Sigmoid colon (tissue), 7 donors: ENCODE data around the gene ABAT. TPM values are rescaled to one million over a fixed set of nuclear protein-coding genes. Genes with fewer than 3 reads are reported as not detected.

ENCODE experiments used
- DNase-seq: peaks from one replicate; pipeline ENCODE4 v3.0.0-alpha.2; 2019
- H3K27ac ChIP-seq, 4 donors: fragments of 200-600 bp; sonication (generic); one replicate each; pipeline ENCODE4 v1.5.1; 2016 to 2019; ENCODE audit warnings: mild to moderate bottlenecking in 1 of 4
- H3K27me3 ChIP-seq, 3 donors: fragments of 200-600 bp; sonication (generic); one replicate each; pipeline ENCODE4 v1.5.1; 2019; ENCODE audit warnings: mild to moderate bottlenecking in 1 of 3
- H3K36me3 ChIP-seq, 4 donors: fragments of 200-600 bp; sonication (generic); one replicate each; pipeline ENCODE4 v1.5.1; 2016 to 2019
- H3K4me1 ChIP-seq, 4 donors: fragments of 200-600 bp; sonication (generic); one replicate each; pipeline ENCODE4 v1.5.1; 2017 to 2019
- H3K4me3 ChIP-seq, 4 donors: fragments of 200-600 bp; sonication (generic); one replicate each; pipeline ENCODE4 v1.5.1; 2017 to 2019; ENCODE audit warnings: mild to moderate bottlenecking in 2 of 4, moderate library complexity in 1 of 4
- H3K9me3 ChIP-seq, 4 donors: fragments of 200-600 bp in 3 of 4; sonication (generic) in 3 of 4; one replicate each; pipeline versions ENCODE4 v1.5.1 to v1.6.1; 2013 to 2019
- EP300 ChIP-seq, 4 donors: sonication (generic); formaldehyde crosslinking; IDR thresholded peaks; one replicate each; pipeline ENCODE4 v1.6.1; 2017; ENCODE audit warnings: antibody characterized with exemption in 4 of 4
- POLR2A ChIP-seq, 2 donors: fragments of 450-650 bp; IDR thresholded peaks; one replicate each; pipeline ENCODE4 v1.6.1; 2016; ENCODE audit warnings: antibody characterized with exemption in 2 of 2, mild to moderate bottlenecking in 2 of 2, moderate library complexity in 2 of 2
- POLR2AphosphoS5 ChIP-seq, 4 donors: sonication (generic); formaldehyde crosslinking; IDR thresholded peaks; one replicate each; pipeline ENCODE4 v1.6.1; 2017; ENCODE audit warnings: antibody characterized with exemption in 4 of 4
- WGBS, 2 donors: extraction: QIAGEN DNeasy Blood & Tissue Kit; methylation state at CpG; one replicate each; pipeline ENCODE4 v1.1.7; 2013; 5-methylcytosine and 5-hydroxymethylcytosine counted together
- intact Hi-C: fragments of 100-400 bp; cut with DNase I; formaldehyde crosslinking; loops from one replicate; pipeline ENCODE4 v1.15.1; 2023
- polyA plus RNA-seq, 3 donors: library from polyadenylated mRNA; stranded (reverse); fragments of 200-250 nt; gene quantifications; one replicate each; pipeline ENCODE4 v1.2.3, GENCODE V29; 2013
- total RNA-seq, 4 donors: library from RNA; depleted of rRNA; stranded (reverse); fragments of >200 nt; gene quantifications; one replicate each; pipeline ENCODE4 v1.1.0, GENCODE V29; 2016
- TF ChIP-seq, protein P1 (sequence below), 4 experiments: fragments of 450-650 bp in 3 of 4; fragments of 200-600 bp in 1 of 4; IDR thresholded peaks; one replicate each; pipeline ENCODE4 v1.5.1; 2016 to 2019; ENCODE audit warnings: antibody characterized with exemption in 4 of 4, mild to moderate bottlenecking in 3 of 4, moderate library complexity in 2 of 4
- donor health status: healthy with polysubstance abuse.
- donor health status: Bipolar disorder and iron deficiency.
- donor health status: healthy.

The ABAT gene
- total and polyA plus RNA-seq, 7 donors: 4.1 to 12.0 (median 8.2) TPM

- Histone ChIP-seq H3K36me3 (no peaks in the 10 kb centered on the region), H3K4me1 (peaks cover 0 to 8% (median 7%) of the 10 kb centered on the region in 4 donors), H3K4me3 (no peak overlapping the region), H3K27me3 (no peaks in the 10 kb centered on the region), H3K27ac (no peak overlapping the region), H3K9me3 (no peaks in the 10 kb centered on the region)
- intact Hi-C loops: no loop called here
- WGBS, 2 donors: 92 to 94% methylated on average over 2 of the region's 2 CpGs
- no peak for DNase-seq
- TF ChIP-seq POLR2A (IDR thresholded peaks at IDR 0.05) (no peak), POLR2AphosphoS5 (IDR thresholded peaks at IDR 0.05) (no peak), EP300 (IDR thresholded peaks at IDR 0.05) (no peak)
- TF ChIP-seq, protein P1, sequence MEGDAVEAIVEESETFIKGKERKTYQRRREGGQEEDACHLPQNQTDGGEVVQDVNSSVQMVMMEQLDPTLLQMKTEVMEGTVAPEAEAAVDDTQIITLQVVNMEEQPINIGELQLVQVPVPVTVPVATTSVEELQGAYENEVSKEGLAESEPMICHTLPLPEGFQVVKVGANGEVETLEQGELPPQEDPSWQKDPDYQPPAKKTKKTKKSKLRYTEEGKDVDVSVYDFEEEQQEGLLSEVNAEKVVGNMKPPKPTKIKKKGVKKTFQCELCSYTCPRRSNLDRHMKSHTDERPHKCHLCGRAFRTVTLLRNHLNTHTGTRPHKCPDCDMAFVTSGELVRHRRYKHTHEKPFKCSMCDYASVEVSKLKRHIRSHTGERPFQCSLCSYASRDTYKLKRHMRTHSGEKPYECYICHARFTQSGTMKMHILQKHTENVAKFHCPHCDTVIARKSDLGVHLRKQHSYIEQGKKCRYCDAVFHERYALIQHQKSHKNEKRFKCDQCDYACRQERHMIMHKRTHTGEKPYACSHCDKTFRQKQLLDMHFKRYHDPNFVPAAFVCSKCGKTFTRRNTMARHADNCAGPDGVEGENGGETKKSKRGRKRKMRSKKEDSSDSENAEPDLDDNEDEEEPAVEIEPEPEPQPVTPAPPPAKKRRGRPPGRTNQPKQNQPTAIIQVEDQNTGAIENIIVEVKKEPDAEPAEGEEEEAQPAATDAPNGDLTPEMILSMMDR (IDR thresholded peaks at IDR 0.05): no peak
Measured at GRCh38 chr16:8679151-8679550, 4.7 kb downstream of the ABAT start.

- Histone ChIP-seq H3K9me3 (no peaks in the 10 kb centered on the region), H3K27ac (no peak overlapping the region), H3K27me3 (no peaks in the 10 kb centered on the region), H3K4me3 (no peak overlapping the region), H3K36me3 (no peaks in the 10 kb centered on the region), H3K4me1 (peaks cover 0 to 4% (median 0%) of the 10 kb centered on the region in 4 donors)
- 82 to 86% methylated on average over 9 of the region's 9 CpGs for WGBS, 2 donors
- intact Hi-C loops: no loop called here
- TF ChIP-seq POLR2AphosphoS5 (IDR thresholded peaks at IDR 0.05) (no peak), POLR2A (IDR thresholded peaks at IDR 0.05) (no peak), EP300 (IDR thresholded peaks at IDR 0.05) (no peak)
- TF ChIP-seq, protein P1 (IDR thresholded peaks at IDR 0.05): no peak
- DNase-seq: no peak
Measured at GRCh38 chr16:8682551-8683259, 8.3 kb downstream of the ABAT start.

DNA sequence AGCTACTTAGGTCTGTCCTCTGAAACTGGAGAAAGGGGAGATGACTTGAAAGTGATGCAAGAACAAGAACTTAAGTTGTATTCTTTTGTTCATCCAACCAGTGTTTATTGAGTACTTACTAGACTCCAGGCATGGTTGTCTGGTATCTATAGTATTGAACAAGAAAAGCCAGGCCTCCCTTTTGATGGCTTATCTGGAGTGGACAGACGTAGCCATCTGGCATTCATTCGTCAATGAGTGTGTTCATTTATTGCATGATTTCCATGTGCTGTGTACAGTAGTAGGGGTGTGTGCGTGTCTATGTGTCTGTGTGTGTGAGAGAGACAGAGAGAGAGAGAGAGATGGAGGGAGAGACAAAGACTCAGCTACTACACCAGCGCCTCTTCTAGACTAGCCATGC lies 9.2 kb downstream of the ABAT start:
- H3K36me3 ChIP-seq: no peaks in the 10 kb centered on the region
- 71 to 72% methylated on average over 4 of the region's 4 CpGs for WGBS, 2 donors
- H3K4me1 ChIP-seq: peaks cover 0 to 4% (median 0%) of the 10 kb centered on the region in 4 donors
- no peak overlapping the region for H3K4me3 ChIP-seq
- TF ChIP-seq EP300 (IDR thresholded peaks at IDR 0.05): no peak
- TF ChIP-seq, protein P1 (IDR thresholded peaks at IDR 0.05): no peak
- no peak for TF ChIP-seq POLR2A (IDR thresholded peaks at IDR 0.05)
- no peak for TF ChIP-seq POLR2AphosphoS5 (IDR thresholded peaks at IDR 0.05)
- no peak for DNase-seq
- intact Hi-C loops: no loop called here
- no peaks in the 10 kb centered on the region for H3K9me3 ChIP-seq
- H3K27me3 ChIP-seq: no peaks in the 10 kb centered on the region
- no peak overlapping the region for H3K27ac ChIP-seq

- no peak overlapping the region for H3K27ac ChIP-seq
- TF ChIP-seq POLR2A (IDR thresholded peaks at IDR 0.05) (no peak), EP300 (IDR thresholded peaks at IDR 0.05) (no peak), POLR2AphosphoS5 (IDR thresholded peaks at IDR 0.05) (no peak)
- TF ChIP-seq, protein P1 (IDR thresholded peaks at IDR 0.05): no peak
- H3K4me1 ChIP-seq: peaks cover 0 to 4% (median 0%) of the 10 kb centered on the region in 4 donors
- peaks cover 0 to 11% (median 4%) of the 10 kb centered on the region in 4 donors for H3K9me3 ChIP-seq
- no peak for DNase-seq
- no peak overlapping the region for H3K4me3 ChIP-seq
- intact Hi-C loops: no loop called here
- no peaks in the 10 kb centered on the region for H3K36me3 ChIP-seq
- 54 to 60% methylated on average over 3 of the region's 3 CpGs for WGBS, 2 donors
- H3K27me3 ChIP-seq: no peaks in the 10 kb centered on the region
Measured at GRCh38 chr16:8685617-8686016, 11.2 kb downstream of the ABAT start.
